Activated naive CD8-positive, alpha-beta T cell treated with anti-CD3 and anti-CD28 coated beads for 36 hours (primary cell): Measurements from ENCODE around the gene CPEB4. TPM values are rescaled to one million over a fixed set of nuclear protein-coding genes. Genes with fewer than 3 reads are reported as not detected.

Source experiments
- DNase-seq: peaks from one replicate; pipeline ENCODE4 v3.0.0; 2021
- H3K27ac Mint-ChIP-seq: one replicate; pipeline ENCODE4 v1.8.0; 2022; ENCODE audit warnings: mild to moderate bottlenecking, moderate library complexity, mixed read lengths
- H3K27me3 Mint-ChIP-seq: one replicate; pipeline ENCODE4 v1.8.0; 2022; ENCODE audit warnings: mild to moderate bottlenecking, mixed read lengths
- H3K36me3 Mint-ChIP-seq: one replicate; pipeline ENCODE4 v1.8.0; 2021; ENCODE audit warnings: mild to moderate bottlenecking, mixed read lengths
- H3K4me1 Mint-ChIP-seq: one replicate; pipeline ENCODE4 v1.8.0; 2021; ENCODE audit warnings: mixed read lengths
- H3K4me3 Mint-ChIP-seq: one replicate; pipeline ENCODE4 v1.8.0; 2022; ENCODE audit warnings: mild to moderate bottlenecking, moderate library complexity, mixed read lengths
- H3K9me3 Mint-ChIP-seq: one replicate; pipeline ENCODE4 v1.8.0; 2022; ENCODE audit warnings: mixed read lengths
- total RNA-seq, 2 experiments: library from RNA; stranded (reverse); gene quantifications; one replicate each; pipeline ENCODE4 v1.2.3, GENCODE V29; 2021

The CPEB4 gene
- total RNA-seq, 2 experiments from 2014 or later = 7.4 to 8.4 TPM

DNA sequence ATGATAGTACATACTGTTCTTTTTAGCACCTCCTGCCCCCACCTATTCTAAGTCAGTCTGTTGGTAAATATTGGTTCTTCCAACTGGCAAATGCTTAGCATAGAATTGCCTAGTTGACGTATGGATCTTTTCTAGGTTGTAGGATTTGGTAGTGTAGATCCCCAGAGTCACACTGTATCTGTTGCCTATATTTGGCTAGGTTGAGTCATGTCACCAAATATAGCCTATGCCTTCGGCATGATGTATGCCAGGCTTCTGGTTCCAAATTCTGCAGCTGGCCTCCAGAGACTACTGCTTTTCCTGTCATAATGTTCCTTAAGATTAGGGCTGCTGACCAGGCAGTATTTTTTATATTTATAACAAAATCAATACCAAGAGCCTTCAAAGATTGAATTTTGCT, 38.2 kb downstream of the CPEB4 start:
- H3K27ac Mint-ChIP-seq = no peak overlapping the region
- no peaks in the 10 kb centered on the region for H3K9me3 Mint-ChIP-seq
- no peaks in the 10 kb centered on the region for H3K27me3 Mint-ChIP-seq
- DNase-seq = no peak
- peaks cover 3% of the 10 kb centered on the region for H3K36me3 Mint-ChIP-seq
- H3K4me1 Mint-ChIP-seq = peaks cover 19% of the 10 kb centered on the region
- no peak overlapping the region for H3K4me3 Mint-ChIP-seq

DNA sequence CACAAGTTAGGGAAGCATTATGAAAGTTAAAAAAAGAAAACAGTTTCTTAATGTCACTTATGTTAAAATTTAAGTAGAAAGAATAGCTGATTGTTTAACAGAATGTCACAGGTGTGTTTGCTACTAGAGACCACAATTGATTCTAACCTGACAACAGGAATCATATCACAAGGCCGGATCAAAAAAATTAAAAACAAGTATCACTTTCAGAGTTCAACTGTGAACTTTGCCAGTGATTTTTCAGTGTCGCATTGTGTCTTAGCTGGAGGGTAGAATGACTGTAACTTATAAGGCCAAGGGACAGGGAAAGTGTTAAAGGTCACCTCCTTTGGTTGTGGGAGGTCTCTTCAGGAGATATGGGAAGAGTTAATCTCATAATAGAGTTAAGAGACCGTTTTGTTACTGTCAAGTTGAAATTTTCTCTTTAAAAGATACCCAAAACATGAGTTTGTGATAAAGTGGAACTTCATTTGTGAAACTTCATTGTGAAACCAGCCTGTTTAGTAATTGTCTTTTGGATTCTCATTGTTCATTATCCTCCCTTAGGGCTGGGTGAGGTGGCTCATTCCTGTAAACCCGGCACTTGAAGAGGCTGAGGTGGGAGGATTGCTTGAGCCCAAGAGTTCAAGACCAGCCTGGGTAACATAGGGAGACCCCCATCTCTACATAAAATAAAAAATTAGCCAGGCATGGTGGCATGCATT, 40.9 kb downstream of the CPEB4 start:
- Mint-ChIP-seq H3K27ac (no peak overlapping the region), H3K4me3 (no peak overlapping the region), H3K27me3 (no peaks in the 10 kb centered on the region), H3K36me3 (peaks cover 2% of the 10 kb centered on the region), H3K9me3 (no peaks in the 10 kb centered on the region), H3K4me1 (peaks cover 11% of the 10 kb centered on the region)
- no peak for DNase-seq

DNA sequence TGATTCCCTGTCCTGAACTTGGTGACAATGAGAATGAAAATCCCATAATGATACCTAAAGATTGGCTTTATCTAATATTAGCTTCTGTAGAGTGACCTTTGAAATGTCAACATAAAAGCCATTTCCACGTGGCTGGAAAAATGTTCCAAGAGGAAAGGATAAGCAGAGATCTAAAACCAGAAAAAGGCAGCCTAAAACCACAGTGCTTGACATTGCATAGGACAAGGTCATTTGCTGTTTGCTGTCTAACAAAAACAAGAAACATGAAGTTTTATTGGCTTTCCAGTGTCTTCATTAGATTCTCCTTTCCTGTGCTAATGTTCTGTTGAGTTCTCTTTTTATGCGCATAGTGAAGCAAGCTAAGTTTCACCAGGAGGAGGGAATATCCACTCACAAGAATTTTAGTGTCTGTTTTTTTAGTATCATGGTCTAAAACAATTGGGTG, 44.6 kb downstream of the CPEB4 start:
- Mint-ChIP-seq H3K27ac (no peak overlapping the region), H3K36me3 (peaks cover 2% of the 10 kb centered on the region), H3K4me3 (no peak overlapping the region), H3K27me3 (no peaks in the 10 kb centered on the region), H3K9me3 (no peaks in the 10 kb centered on the region), H3K4me1 (peaks cover 6% of the 10 kb centered on the region)
- no peak for DNase-seq

DNA sequence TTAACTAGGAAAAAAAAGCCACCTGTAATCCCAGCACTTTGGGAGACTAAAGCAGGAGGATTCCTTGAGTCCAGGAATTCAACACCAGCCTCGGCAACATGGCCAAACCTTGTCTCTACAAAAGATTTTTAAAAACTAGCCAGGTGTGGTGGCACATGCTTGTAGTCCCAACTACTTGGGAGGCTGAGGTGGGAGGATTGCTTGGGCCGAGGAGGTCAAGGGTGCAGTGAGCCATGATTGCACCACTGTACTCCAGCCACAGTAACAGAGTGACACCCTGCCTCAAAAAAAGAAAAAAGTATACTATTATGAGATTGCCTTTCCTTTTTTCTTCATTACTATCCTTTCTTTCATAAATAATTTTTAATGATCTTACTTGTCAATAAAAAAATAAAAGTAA, 45.8 kb downstream of the CPEB4 start:
- peaks cover 2% of the 10 kb centered on the region for H3K36me3 Mint-ChIP-seq
- H3K4me1 Mint-ChIP-seq = peaks cover 5% of the 10 kb centered on the region
- DNase-seq = no peak
- no peaks in the 10 kb centered on the region for H3K9me3 Mint-ChIP-seq
- no peak overlapping the region for H3K4me3 Mint-ChIP-seq
- no peaks in the 10 kb centered on the region for H3K27me3 Mint-ChIP-seq
- H3K27ac Mint-ChIP-seq = no peak overlapping the region

DNA sequence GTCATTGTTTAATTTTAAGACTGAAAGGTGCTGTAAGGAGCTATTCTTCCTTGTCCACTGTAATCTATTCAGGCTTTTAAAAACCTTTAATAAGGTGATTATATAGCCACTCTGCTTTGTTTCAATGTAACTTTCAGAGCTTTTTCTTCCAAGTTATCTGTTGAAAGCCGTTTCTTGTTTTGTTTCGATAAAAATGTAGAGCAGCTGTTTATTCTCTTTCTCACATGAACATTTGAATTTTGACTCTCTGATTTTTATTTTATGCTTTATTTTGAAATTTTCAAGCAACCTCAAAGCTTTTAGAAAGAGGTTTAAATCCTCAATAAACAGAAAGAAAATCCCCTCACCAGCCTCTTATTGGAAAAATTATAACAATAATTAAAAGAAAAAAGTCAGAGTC, 47.2 kb downstream of the CPEB4 start:
- Mint-ChIP-seq H3K27ac (no peak overlapping the region), H3K4me1 (peaks cover 2% of the 10 kb centered on the region), H3K27me3 (no peaks in the 10 kb centered on the region), H3K4me3 (no peak overlapping the region), H3K36me3 (peaks cover 2% of the 10 kb centered on the region), H3K9me3 (no peaks in the 10 kb centered on the region)
- no peak for DNase-seq

DNA sequence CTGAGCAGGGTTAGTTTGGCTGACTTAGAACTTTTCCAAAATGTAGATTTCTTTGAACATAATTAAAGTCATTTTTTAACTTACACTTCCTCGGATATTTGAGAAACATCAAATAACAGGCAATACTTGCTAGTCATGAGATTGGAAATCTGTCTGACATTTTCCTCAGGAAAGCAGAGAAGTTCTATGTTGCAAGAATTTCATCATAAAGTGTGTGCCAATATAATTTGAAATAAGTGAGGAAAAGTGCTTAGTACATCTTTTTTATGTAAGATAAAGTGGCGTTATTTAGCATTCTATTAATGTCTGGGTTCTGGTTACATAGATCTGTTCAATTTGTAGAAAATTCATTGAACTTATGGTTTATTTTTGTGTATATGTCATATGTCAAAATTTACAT, 52.1 kb downstream of the CPEB4 start:
- Mint-ChIP-seq H3K4me1 (no peaks in the 10 kb centered on the region), H3K27ac (no peak overlapping the region), H3K4me3 (no peak overlapping the region), H3K27me3 (no peaks in the 10 kb centered on the region), H3K36me3 (peaks cover 2% of the 10 kb centered on the region), H3K9me3 (no peaks in the 10 kb centered on the region)
- DNase-seq = no peak

DNA sequence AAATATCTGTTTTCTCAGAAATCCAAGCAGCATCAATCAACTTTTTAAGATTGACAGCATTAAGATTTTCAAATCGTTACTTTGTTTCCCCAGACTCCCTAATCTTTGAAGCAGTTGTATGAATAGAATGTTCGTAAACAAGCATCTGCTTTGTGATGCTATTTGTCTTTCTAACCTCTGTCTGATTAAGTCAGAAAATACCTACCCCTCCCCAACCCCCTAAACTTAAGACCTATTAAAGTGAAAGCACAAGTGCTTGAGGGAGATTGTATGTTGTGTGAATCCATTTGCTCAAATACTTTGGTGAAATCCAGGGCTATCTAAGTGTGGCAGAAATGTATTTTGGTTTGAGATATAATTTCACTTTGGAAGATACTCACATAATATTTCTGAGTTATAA, 53.0 kb downstream of the CPEB4 start:
- DNase-seq = no peak
- H3K27me3 Mint-ChIP-seq = no peaks in the 10 kb centered on the region
- no peaks in the 10 kb centered on the region for H3K4me1 Mint-ChIP-seq
- H3K9me3 Mint-ChIP-seq = no peaks in the 10 kb centered on the region
- H3K36me3 Mint-ChIP-seq = no peaks in the 10 kb centered on the region
- H3K27ac Mint-ChIP-seq = no peak overlapping the region
- no peak overlapping the region for H3K4me3 Mint-ChIP-seq

DNA sequence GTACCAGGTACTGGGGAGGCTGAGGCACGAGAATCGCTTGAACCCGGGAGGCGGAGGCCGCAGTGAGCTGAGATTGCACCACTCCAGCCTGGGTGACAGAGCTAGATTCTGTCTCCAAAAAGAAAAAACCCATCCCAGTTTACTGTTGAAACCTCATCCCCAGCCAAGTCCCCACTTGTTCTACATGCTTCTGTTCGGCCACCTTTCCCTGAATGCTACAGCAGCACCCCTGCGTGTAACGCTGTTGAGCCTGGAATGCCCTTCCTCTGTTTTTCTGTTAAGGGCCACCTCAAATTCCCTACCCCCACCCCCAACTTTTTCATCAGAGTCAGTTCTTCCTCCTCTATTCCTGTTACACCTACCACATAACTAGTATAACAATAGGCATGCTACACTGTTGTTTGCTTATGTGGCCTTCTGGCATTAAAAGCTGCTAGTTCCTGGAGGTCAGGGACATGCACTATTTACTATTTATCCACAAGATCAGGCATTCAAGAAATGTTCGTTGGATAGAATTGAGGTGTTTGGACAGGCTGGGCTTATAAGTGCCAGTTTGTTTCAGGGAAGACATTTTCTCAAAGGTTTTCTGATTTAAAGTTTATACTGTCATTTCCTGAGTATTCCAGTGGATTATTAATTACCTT, 53.7 kb downstream of the CPEB4 start:
- H3K9me3 Mint-ChIP-seq = no peaks in the 10 kb centered on the region
- no peaks in the 10 kb centered on the region for H3K27me3 Mint-ChIP-seq
- H3K4me1 Mint-ChIP-seq = no peaks in the 10 kb centered on the region
- DNase-seq = no peak
- no peak overlapping the region for H3K4me3 Mint-ChIP-seq
- H3K36me3 Mint-ChIP-seq = no peaks in the 10 kb centered on the region
- H3K27ac Mint-ChIP-seq = no peak overlapping the region

DNA sequence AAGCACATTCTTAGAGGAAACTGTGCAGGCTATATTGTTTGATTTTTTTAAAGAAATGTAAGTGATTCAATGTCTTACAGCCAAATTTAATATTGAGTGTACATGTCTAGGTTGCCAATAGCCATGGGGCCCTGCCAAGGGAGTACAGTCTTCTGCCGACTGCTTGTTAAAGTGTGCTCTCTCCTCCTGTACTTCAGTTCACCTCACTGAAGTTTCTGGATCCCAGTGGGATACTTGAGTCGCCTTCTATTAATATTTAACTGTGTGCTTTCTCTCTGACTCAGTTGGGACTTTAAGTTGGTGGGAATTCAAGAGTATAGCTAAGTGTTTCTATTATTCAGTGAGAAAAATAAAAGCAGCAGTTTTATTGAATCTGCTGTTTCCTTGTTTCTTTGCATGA, 56.4 kb downstream of the CPEB4 start:
- no peak overlapping the region for H3K4me3 Mint-ChIP-seq
- no peaks in the 10 kb centered on the region for H3K9me3 Mint-ChIP-seq
- no peak for DNase-seq
- H3K27me3 Mint-ChIP-seq = no peaks in the 10 kb centered on the region
- no peaks in the 10 kb centered on the region for H3K4me1 Mint-ChIP-seq
- H3K27ac Mint-ChIP-seq = no peak overlapping the region
- H3K36me3 Mint-ChIP-seq = peaks cover 3% of the 10 kb centered on the region

DNA sequence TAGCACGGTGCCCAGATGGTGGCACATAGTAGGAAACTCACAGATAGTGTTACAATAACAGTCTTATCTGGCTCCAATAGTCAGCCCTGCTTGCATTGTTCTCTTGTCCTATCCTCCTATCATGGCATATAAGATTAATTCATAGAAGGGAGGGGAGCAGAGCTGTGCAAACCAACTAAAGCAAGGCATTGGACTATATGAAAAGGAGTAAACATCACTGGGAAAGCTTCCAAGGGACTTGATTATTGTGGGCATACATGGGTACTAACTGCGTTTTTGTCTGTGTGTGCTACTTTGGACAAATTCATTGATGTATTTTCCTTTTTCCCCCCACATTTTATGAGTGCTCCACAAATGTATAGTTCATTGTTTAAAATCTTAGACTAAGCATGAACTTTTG, 57.0 kb downstream of the CPEB4 start:
- no peak overlapping the region for H3K27ac Mint-ChIP-seq
- H3K4me3 Mint-ChIP-seq = no peak overlapping the region
- no peaks in the 10 kb centered on the region for H3K9me3 Mint-ChIP-seq
- H3K27me3 Mint-ChIP-seq = no peaks in the 10 kb centered on the region
- H3K36me3 Mint-ChIP-seq = peaks cover 5% of the 10 kb centered on the region
- no peaks in the 10 kb centered on the region for H3K4me1 Mint-ChIP-seq
- no peak for DNase-seq

DNA sequence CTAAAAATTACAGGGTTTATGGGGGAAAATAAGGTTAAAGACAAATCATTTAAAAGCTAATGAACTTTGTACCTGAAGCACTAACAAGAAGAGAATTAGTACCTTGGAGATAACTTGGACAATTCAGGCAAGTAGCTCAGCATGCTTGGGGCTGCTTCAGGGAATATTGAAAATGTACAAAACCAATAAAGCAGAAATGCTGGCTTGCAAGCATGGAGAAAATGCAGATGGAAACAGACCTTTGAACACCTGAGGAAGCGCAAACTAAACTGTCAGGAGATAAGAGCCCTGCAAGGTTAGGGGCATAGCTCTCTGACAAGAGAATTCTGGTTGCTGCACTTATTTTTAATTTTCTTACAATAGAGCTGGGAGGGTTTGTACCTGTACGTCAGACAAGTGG, 58.2 kb downstream of the CPEB4 start:
- Mint-ChIP-seq H3K36me3 (peaks cover 5% of the 10 kb centered on the region), H3K4me3 (no peak overlapping the region), H3K27me3 (no peaks in the 10 kb centered on the region), H3K4me1 (no peaks in the 10 kb centered on the region), H3K27ac (no peak overlapping the region), H3K9me3 (no peaks in the 10 kb centered on the region)
- DNase-seq = no peak

DNA sequence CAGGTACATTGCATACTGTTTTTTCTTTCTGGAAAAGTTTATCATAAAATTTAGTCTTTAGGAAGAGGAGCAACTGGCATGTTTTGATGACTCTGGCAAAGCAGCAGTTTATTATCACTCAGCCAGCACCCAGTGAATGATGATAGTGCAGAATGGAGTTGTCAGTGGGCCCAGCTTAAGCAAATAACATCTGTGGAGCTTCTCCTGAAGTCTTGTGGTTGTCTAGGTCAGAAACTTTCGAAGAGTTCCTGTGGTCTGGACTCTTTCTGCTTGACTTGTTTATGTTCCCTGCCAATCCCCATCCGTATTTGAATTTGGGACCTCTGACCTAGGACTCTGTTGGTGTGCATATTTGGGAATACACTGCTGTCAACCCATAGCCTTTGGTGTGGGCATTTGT, 62.7 kb downstream of the CPEB4 start:
- H3K36me3 Mint-ChIP-seq = peaks cover 9% of the 10 kb centered on the region
- DNase-seq = no peak
- H3K27me3 Mint-ChIP-seq = no peaks in the 10 kb centered on the region

DNA sequence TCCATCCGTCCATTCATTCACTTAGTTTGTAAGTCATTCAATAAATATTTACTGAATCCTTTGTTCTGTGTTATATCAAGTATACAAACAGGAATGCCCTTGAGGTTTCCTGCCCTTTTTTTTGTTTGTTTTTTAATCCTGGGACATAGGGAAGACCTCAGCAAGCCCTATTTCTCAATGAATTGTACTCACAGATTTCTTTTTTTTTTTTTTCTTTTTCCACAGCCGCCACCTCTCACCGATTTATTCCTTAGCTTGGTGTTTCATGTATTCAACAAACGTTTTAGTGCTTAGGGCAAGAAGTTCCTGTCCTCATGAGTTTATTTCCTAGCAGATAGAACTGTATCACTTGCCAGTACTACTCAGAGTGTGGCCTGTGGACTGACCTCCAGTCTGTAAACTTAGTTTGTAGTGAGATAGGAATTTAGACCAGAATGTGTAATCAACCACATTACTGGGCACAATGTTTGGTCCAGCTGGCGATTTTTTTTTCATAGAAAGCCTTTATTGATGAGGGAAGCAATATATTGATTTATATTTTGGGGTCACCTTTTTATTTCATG, 65.5 kb downstream of the CPEB4 start:
- Mint-ChIP-seq H3K9me3 (no peaks in the 10 kb centered on the region), H3K27me3 (no peaks in the 10 kb centered on the region), H3K36me3 (peaks cover 9% of the 10 kb centered on the region), H3K27ac (no peak overlapping the region), H3K4me3 (no peak overlapping the region), H3K4me1 (no peaks in the 10 kb centered on the region)
- DNase-seq = no peak

More for the DNA sequence above, 62.7 kb downstream of the CPEB4 start:
- no peak overlapping the region for H3K27ac Mint-ChIP-seq
- H3K4me3 Mint-ChIP-seq = no peak overlapping the region
- H3K4me1 Mint-ChIP-seq = no peaks in the 10 kb centered on the region
- no peaks in the 10 kb centered on the region for H3K9me3 Mint-ChIP-seq

DNA sequence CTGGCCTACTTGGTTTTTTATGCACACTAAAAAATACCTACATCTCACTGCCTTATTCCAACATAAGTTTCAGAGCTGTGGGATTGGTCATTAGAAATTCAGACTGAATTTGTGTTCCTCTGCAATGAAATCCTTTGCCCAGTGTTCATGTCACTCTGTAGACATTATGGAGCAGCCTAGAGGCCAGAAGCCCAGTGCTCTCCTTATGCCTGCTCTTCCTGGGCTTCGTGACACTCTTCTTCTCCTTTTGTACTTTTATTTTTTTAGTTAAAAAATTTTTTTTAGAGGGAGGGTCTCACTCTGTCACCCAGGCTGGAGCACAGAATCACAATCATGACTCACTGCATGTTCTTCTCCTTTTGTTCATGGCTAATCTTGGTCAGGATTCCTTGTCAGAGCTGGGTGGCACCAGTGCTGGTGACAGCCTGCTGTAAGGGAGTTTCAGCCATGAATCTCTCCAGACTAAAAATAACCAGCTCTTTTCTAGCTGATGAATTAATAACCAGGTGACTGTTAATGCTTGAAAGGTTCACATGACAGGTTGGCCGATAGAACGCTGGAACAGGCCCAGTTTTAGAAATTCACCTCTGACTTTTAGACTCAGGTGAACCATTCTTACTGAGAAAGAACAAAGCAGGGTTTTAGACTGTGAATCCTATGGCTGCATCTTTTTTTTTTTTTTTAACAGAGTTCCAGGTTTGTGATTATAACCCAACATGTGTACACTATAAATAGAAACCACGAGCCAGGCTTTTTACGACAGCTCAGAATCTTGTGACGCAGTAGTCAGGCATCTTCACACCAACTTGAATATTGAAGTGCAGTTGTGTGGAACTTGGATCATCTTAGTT, 66.7 kb downstream of the CPEB4 start:
- Mint-ChIP-seq H3K4me3 (no peak overlapping the region), H3K4me1 (no peaks in the 10 kb centered on the region), H3K9me3 (no peaks in the 10 kb centered on the region), H3K27ac (no peak overlapping the region), H3K36me3 (peaks cover 4% of the 10 kb centered on the region), H3K27me3 (no peaks in the 10 kb centered on the region)
- no peak for DNase-seq

DNA sequence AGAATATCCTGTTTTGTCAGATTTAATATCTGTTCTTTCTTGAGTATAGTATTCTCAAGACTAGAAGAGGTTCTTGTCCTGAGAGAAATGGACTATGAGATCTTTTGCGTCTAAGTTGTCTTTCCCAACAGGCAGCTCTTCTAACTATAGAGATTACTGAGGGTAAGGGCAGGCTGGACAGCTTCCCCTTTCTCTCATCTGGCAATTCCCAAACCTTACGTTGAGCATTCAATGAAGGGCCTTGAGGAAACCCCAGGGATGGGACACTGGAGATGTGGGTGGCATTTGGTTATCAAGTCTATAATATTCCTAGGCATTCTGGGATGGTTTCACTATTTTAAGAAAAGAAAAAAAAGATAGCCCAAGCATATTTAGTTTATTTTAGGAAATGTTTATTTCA, 72.8 kb downstream of the CPEB4 start:
- Mint-ChIP-seq H3K27me3 (no peaks in the 10 kb centered on the region), H3K4me1 (peaks cover 17% of the 10 kb centered on the region), H3K4me3 (no peak overlapping the region), H3K9me3 (no peaks in the 10 kb centered on the region), H3K36me3 (peaks cover 5% of the 10 kb centered on the region), H3K27ac (no peak overlapping the region)
- no peak for DNase-seq
